ENCODE data around the gene NFATC1.

The NFATC1 gene

GRCh38 chr18:79544386-79544963 is 148.7 kb downstream of the NFATC1 start:
- no peak for FAIRE-seq

GRCh38 chr18:79545255-79545654 is 149.5 kb downstream of the NFATC1 start:
- DNase-seq (ENCODE audit: insufficient read length, low spot score): no peak
- no peak for FAIRE-seq

More at GRCh38 chr18:79544386-79544963, 148.7 kb downstream of the NFATC1 start:
- no peak for DNase-seq (ENCODE audit: insufficient read length, low spot score)

GRCh38 chr18:79545736-79546171 is 150.0 kb downstream of the NFATC1 start:
- no peak for DNase-seq (ENCODE audit: insufficient read length, low spot score)
- no peak for FAIRE-seq

- FAIRE-seq (no peak), DNase-seq (ENCODE audit: insufficient read length, low spot score) (no peak)
These were observed 151.1 kb downstream of the NFATC1 start for GRCh38 chr18:79546781-79547272.

- DNase-seq (ENCODE audit: insufficient read length, low spot score): no peak
- FAIRE-seq: no peak
These were observed 151.8 kb downstream of the NFATC1 start for GRCh38 chr18:79547413-79548076.

GRCh38 chr18:79548077-79548450 is 152.3 kb downstream of the NFATC1 start:
- DNase-seq (ENCODE audit: insufficient read length, low spot score): no peak
- FAIRE-seq: no peak

- FAIRE-seq: no peak
- DNase-seq (ENCODE audit: insufficient read length, low spot score): no peak
These were observed 152.9 kb downstream of the NFATC1 start for GRCh38 chr18:79548621-79548985.

- FAIRE-seq: no peak
- no peak for DNase-seq (ENCODE audit: insufficient read length, low spot score)
These were observed 153.4 kb downstream of the NFATC1 start for GRCh38 chr18:79548986-79549637.

- no peak for DNase-seq (ENCODE audit: insufficient read length, low spot score)
- no peak for FAIRE-seq
These were observed 153.9 kb downstream of the NFATC1 start for GRCh38 chr18:79549638-79550000.

GRCh38 chr18:79552140-79552631 is 156.5 kb downstream of the NFATC1 start:
- DNase-seq (ENCODE audit: insufficient read length, low spot score): no peak
- FAIRE-seq: no peak

GRCh38 chr18:79552696-79553095 is 157.0 kb downstream of the NFATC1 start:
- DNase-seq (ENCODE audit: insufficient read length, low spot score) (no peak), FAIRE-seq (no peak)

- DNase-seq (ENCODE audit: insufficient read length, low spot score): no peak
- no peak for FAIRE-seq
These were observed 157.4 kb downstream of the NFATC1 start for GRCh38 chr18:79553154-79553553.

GRCh38 chr18:79553696-79554095 is 158.0 kb downstream of the NFATC1 start:
- FAIRE-seq: no peak

GRCh38 chr18:79554321-79554720 is 158.6 kb downstream of the NFATC1 start:
- no peak for DNase-seq (ENCODE audit: insufficient read length, low spot score)
- FAIRE-seq: no peak

More at GRCh38 chr18:79553696-79554095, 158.0 kb downstream of the NFATC1 start:
- no peak for DNase-seq (ENCODE audit: insufficient read length, low spot score)

GRCh38 chr18:79554945-79555645 is 159.4 kb downstream of the NFATC1 start:
- FAIRE-seq: no peak
- no peak for DNase-seq (ENCODE audit: insufficient read length, low spot score)

GRCh38 chr18:79555885-79556284 is 160.2 kb downstream of the NFATC1 start:
- no peak for FAIRE-seq
- DNase-seq (ENCODE audit: insufficient read length, low spot score): no peak

- DNase-seq (ENCODE audit: insufficient read length, low spot score) (no peak), FAIRE-seq (no peak)
These were observed 161.3 kb downstream of the NFATC1 start for GRCh38 chr18:79556829-79557585.

- no peak for FAIRE-seq
- no peak for DNase-seq (ENCODE audit: insufficient read length, low spot score)
These were observed 162.6 kb downstream of the NFATC1 start for GRCh38 chr18:79558196-79558932.

- FAIRE-seq (no peak), DNase-seq (ENCODE audit: insufficient read length, low spot score) (no peak)
These were observed 163.2 kb downstream of the NFATC1 start for GRCh38 chr18:79558933-79559416.

- DNase-seq (ENCODE audit: insufficient read length, low spot score): no peak
- no peak for FAIRE-seq
These were observed 163.7 kb downstream of the NFATC1 start for GRCh38 chr18:79559436-79559835.
